Kidney (tissue), 14 donors: Measurements from ENCODE around the gene LHCGR. TPM values are rescaled to one million over a fixed set of nuclear protein-coding genes. Genes with fewer than 3 reads are reported as not detected.
A peak's percentile ranks its signal among the peaks of the same experiment; 100 is the strongest.

Source experiments
- DNase-seq, 5 donors: peaks; one replicate each; pipeline ENCODE4 v3.0.0-alpha.2; 2013 to 2020
- FAIRE-seq: peaks from 2 replicates; lab custom pipeline; 2012; peaks lifted over from hg19 to GRCh38; lab: Jason Lieb, UNC
- H3K27ac ChIP-seq, 2 donors: one replicate each; pipeline ENCODE4 v1.7.0; 2013; ENCODE audit warnings: low read depth in 2 of 2, low read length in 2 of 2, inconsistent platforms in 1 of 2
- H3K27me3 ChIP-seq: one replicate; pipeline ENCODE4 v1.7.1; 2013; ENCODE audit warnings: low read length, inconsistent platforms; ENCODE audit not compliant: control insufficient read depth, insufficient read depth
- H3K36me3 ChIP-seq, 3 donors: one replicate each; pipeline versions ENCODE4 v1.7.0 to v1.7.1; 2013; ENCODE audit warnings: low read length in 3 of 3, control low read depth in 1 of 3, inconsistent platforms in 1 of 3; ENCODE audit not compliant: insufficient read depth in 3 of 3, control insufficient read depth in 2 of 3
- H3K4me1 ChIP-seq, 3 donors: one replicate each; pipeline versions ENCODE4 v1.7.0 to v1.7.1; 2013; ENCODE audit warnings: low read length in 3 of 3, inconsistent platforms in 1 of 3, low read depth in 1 of 3; ENCODE audit not compliant: control insufficient read depth in 2 of 3, insufficient read depth in 2 of 3
- H3K4me3 ChIP-seq, 3 donors: one replicate each; pipeline versions ENCODE4 v1.7.0 to v1.8.1; 2013; ENCODE audit warnings: low read length in 3 of 3, control low read depth in 1 of 3, inconsistent platforms in 1 of 3
- H3K9ac ChIP-seq, 3 donors: one replicate each; pipeline versions ENCODE4 v1.7.0 to v1.7.1; 2013; ENCODE audit warnings: low read length in 3 of 3, control low read depth in 1 of 3, inconsistent platforms in 1 of 3
- H3K9me3 ChIP-seq, 3 donors: one replicate each; pipeline versions ENCODE4 v1.7.0 to v1.7.1; 2013; ENCODE audit warnings: low read length in 3 of 3, control low read depth in 1 of 3, inconsistent platforms in 1 of 3; ENCODE audit not compliant: control insufficient read depth in 2 of 3, insufficient read depth in 1 of 3
- intact Hi-C: fragments of 100-400 bp; cut with DNase I; formaldehyde crosslinking; loops from one replicate; pipeline ENCODE4 v1.11.1; 2022
- polyA plus RNA-seq: library from polyadenylated mRNA; stranded (reverse); fragments of 350-450 nt; fragmentation: Illumina TruSeq; extraction: RNeasy Lipid Tissue Mini Kit (QIAGEN cat#74804); gene quantifications from one replicate; pipeline ENCODE4 v1.2.3, GENCODE V29; 2014; ENCODE audit warnings: low read depth, low replicate concordance; ENCODE audit not compliant: insufficient read depth
- total RNA-seq: library from RNA; stranded (reverse); fragmentation: NEBNext Ultra II Directional; extraction: Animal tissue kit (Norgen Biotek cat#: 25700); gene quantifications from one replicate; pipeline ENCODE4 v1.2.1, GENCODE V29; 2021
- TF ChIP-seq, protein P1 (sequence below): IDR thresholded peaks from 3 replicates; pipeline ENCODE4 v1.5.1; 2012; ENCODE audit warnings: mild to moderate bottlenecking, moderate library complexity, borderline replicate concordance; ENCODE audit not compliant: insufficient read depth; ENCODE audit errors: extremely low read depth
- donor health status: control.
- donor health status: control.
- donor health status: control.
- donor health status: control.
- donor health status: control.
- donor health status: DM: yes; HTN: yes; CAD: no.
- donor health status: Normal renal cell carcinoma (clear cell type).

LHCGR gene
- total and polyA plus RNA-seq, 2 donors from 2014 or later = not detected

DNA sequence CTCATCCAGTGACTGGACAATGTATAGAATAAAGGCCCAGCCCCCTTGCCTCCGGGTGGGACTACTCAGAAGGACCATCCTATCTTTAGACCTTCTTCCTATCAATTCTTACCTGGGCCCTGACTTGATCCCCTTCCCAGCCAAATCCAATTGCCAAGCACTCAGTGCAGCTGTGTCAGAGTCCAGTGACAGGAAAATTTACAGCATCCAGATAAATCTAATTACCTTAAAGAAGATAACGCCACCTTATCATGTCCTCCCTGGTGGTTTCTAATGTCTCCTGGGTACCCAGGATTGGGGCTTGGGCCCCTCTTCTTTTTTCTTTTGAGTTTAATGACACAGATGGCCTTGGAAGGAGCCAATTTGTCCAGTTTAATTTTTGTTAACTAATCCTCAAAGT is 19.3 kb downstream of the LHCGR start:
- TF ChIP-seq, protein P1, sequence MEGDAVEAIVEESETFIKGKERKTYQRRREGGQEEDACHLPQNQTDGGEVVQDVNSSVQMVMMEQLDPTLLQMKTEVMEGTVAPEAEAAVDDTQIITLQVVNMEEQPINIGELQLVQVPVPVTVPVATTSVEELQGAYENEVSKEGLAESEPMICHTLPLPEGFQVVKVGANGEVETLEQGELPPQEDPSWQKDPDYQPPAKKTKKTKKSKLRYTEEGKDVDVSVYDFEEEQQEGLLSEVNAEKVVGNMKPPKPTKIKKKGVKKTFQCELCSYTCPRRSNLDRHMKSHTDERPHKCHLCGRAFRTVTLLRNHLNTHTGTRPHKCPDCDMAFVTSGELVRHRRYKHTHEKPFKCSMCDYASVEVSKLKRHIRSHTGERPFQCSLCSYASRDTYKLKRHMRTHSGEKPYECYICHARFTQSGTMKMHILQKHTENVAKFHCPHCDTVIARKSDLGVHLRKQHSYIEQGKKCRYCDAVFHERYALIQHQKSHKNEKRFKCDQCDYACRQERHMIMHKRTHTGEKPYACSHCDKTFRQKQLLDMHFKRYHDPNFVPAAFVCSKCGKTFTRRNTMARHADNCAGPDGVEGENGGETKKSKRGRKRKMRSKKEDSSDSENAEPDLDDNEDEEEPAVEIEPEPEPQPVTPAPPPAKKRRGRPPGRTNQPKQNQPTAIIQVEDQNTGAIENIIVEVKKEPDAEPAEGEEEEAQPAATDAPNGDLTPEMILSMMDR = no peak
- H3K4me3 ChIP-seq = no peak overlapping the region
- intact Hi-C loops = no loop called here
- H3K36me3 ChIP-seq = no peaks in the 10 kb centered on the region
- H3K9ac ChIP-seq = no peak overlapping the region
- no peaks in the 10 kb centered on the region for H3K9me3 ChIP-seq
- peaks cover 0 to 3% (median 0%) of the 10 kb centered on the region in 3 donors for H3K4me1 ChIP-seq
- FAIRE-seq (no peak), DNase-seq (no peak)
- no peak overlapping the region for H3K27ac ChIP-seq
- no peaks in the 10 kb centered on the region for H3K27me3 ChIP-seq

- no peaks in the 10 kb centered on the region for H3K36me3 ChIP-seq
- H3K4me3 ChIP-seq = no peak overlapping the region
- FAIRE-seq (no peak), DNase-seq (no peak)
- no peak overlapping the region for H3K27ac ChIP-seq
- H3K9me3 ChIP-seq = no peaks in the 10 kb centered on the region
- peaks cover 0 to 3% (median 0%) of the 10 kb centered on the region in 3 donors for H3K4me1 ChIP-seq
- H3K9ac ChIP-seq = no peak overlapping the region
- H3K27me3 ChIP-seq = no peaks in the 10 kb centered on the region
- intact Hi-C loops = no loop called here
- TF ChIP-seq, protein P1 = no peak
These were observed 20.8 kb downstream of the LHCGR start for GRCh38 chr2:48734576-48735303.

DNA sequence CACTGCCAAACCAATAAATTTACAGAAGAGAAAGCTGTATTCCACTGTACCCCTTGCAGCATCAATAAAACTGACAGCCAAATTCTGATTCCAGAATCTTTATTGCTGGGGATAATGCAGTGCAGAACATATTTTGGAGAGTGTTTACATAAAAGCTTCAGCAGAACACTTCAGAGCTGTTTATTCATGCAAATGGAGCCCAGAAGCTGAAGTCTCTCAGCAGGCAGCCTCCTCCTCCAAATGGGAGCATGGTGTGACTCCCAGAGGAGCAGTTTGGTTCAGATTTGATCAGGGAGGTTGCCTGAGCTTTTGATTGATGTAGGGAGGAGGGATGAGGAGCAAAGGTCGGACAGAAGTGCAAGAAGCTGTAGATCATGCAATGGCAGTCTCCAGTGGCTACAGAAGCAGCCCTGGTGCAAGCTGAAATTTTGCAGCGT is 22.4 kb downstream of the LHCGR start:
- intact Hi-C loops = no loop called here
- no peak overlapping the region for H3K4me3 ChIP-seq
- no peak overlapping the region for H3K9ac ChIP-seq
- DNase-seq (peak in 4 of 5 donors; percentile 57 to 93 (median 82)), FAIRE-seq (no peak)
- H3K27me3 ChIP-seq = no peaks in the 10 kb centered on the region
- no peak overlapping the region for H3K27ac ChIP-seq
- H3K4me1 ChIP-seq = peaks cover 0 to 3% (median 0%) of the 10 kb centered on the region in 3 donors
- no peaks in the 10 kb centered on the region for H3K9me3 ChIP-seq
- H3K36me3 ChIP-seq = no peaks in the 10 kb centered on the region
- TF ChIP-seq, protein P1 = no peak
